K562 (cell line): ENCODE data around the gene SCARF2. TPM values are rescaled to one million over a fixed set of nuclear protein-coding genes. Genes with fewer than 3 reads are reported as not detected.
A peak's percentile ranks its signal among the peaks of the same experiment; 100 is the strongest.

Source experiments
- ATAC-seq: fragments of 200-7000 bp; cut with Tn5 transposase; 3 replicates; pipeline ENCODE4 v1.9.1; 2020; ENCODE audit warnings: moderate library complexity
- BruUV-seq: library from RNA; stranded (reverse); fragments of 400-500 nt; replicated peaks from 2 replicates; lab custom pipeline; 2021; lab: Mats Ljungman, UMichigan
- CTCF ChIA-PET: fragments of 300-600 bp; formaldehyde crosslinking; extraction: SDS; loops from one replicate; lab custom pipeline; 2021; ENCODE audit warnings: low intra/inter-chr PET ratio; lab: Yijun Ruan, JAX
- POLR2A ChIA-PET: fragments of 300-600, 350-650 bp; sonication (Branson Sonifier 250); formaldehyde crosslinking; extraction: SDS; loops from one replicate; lab custom pipeline; 2021; ENCODE audit warnings: antibody characterized with exemption, inconsistent platforms; lab: Yijun Ruan, JAX
- DNase-seq, 4 experiments: peaks; one replicate each; pipeline versions ENCODE4 v3.0.0 to v3.0.0-alpha.2; 2011 to 2018; ENCODE audit warnings: low spot score in 3 of 4, mixed read lengths in 3 of 4; ENCODE audit errors: extremely low read depth in 1 of 4
- FAIRE-seq: peaks from 2 replicates; lab custom pipeline; 2011; peaks lifted over from hg19 to GRCh38; lab: Jason Lieb, UNC
- H2AFZ ChIP-seq: 2 replicates; pipeline ENCODE4 v1.6.0; 2011; ENCODE audit warnings: low read depth, low read length, control low read depth, inconsistent platforms
- H3K27ac ChIP-seq: fragments of 200-600 bp; 3 replicates; pipeline ENCODE4 v1.8.0; 2011; ENCODE audit warnings: low read depth, mild to moderate bottlenecking, control low read depth, inconsistent platforms, low read length, moderate library complexity, mixed read lengths; ENCODE audit errors: extremely low read depth
- H3K27me3 ChIP-seq, 2 experiments: fragments of 300-600 bp in 1 of 2; 2 replicates in 1 of 2; 3 replicates in 1 of 2; pipeline versions ENCODE4 v1.6.0 to v1.8.0; 2011; ENCODE audit warnings: inconsistent platforms in 2 of 2, low read length in 2 of 2, mild to moderate bottlenecking in 1 of 2, mixed read lengths in 1 of 2, moderate library complexity in 1 of 2; ENCODE audit not compliant: control insufficient read depth in 2 of 2, insufficient read depth in 2 of 2
- H3K36me3 ChIP-seq: fragments of 300-600 bp; 3 replicates; pipeline ENCODE4 v1.8.0; 2011; ENCODE audit warnings: mild to moderate bottlenecking, low read length, inconsistent platforms; ENCODE audit not compliant: control insufficient read depth, insufficient read depth
- H3K4me1 ChIP-seq, 2 experiments: fragments of 200-600 bp in 1 of 2; replicated peaks in 1 of 2; 2 replicates in 1 of 2; 3 replicates in 1 of 2; pipeline versions ENCODE4 v1.5.1 to v1.8.0; 2011; ENCODE audit warnings: inconsistent platforms in 2 of 2, low read length in 2 of 2, mild to moderate bottlenecking in 1 of 2, mixed read lengths in 1 of 2, moderate library complexity in 1 of 2; ENCODE audit not compliant: control insufficient read depth in 2 of 2, insufficient read depth in 2 of 2
- H3K4me2 ChIP-seq: 2 replicates; pipeline ENCODE4 v1.6.1; 2011; ENCODE audit warnings: low read length, control low read depth, inconsistent platforms, mixed read lengths; ENCODE audit not compliant: insufficient read depth
- H3K4me3 ChIP-seq: fragments of 200-600 bp; sonication (generic), shearing (Covaris generic); 2 replicates; pipeline ENCODE4 v1.5.1; 2016; ENCODE audit warnings: control low read depth, inconsistent platforms
- H3K79me2 ChIP-seq: fragments of 200-600 bp; 3 replicates; pipeline ENCODE4 v1.8.0; 2011; ENCODE audit warnings: low read length, inconsistent platforms; ENCODE audit not compliant: control insufficient read depth, insufficient read depth
- H3K9ac ChIP-seq, 2 experiments: 2 replicates each; pipeline versions ENCODE4 v1.6.0 to v1.6.1; 2011; ENCODE audit warnings: low read depth in 2 of 2, low read length in 2 of 2, control low read depth in 1 of 2, inconsistent platforms in 1 of 2, mild to moderate bottlenecking in 1 of 2, mixed read lengths in 1 of 2; ENCODE audit not compliant: insufficient read depth in 1 of 2
- H3K9me1 ChIP-seq: one replicate; pipeline ENCODE4 v1.6.0; 2011; ENCODE audit warnings: inconsistent platforms, mild to moderate bottlenecking, low read length, moderate library complexity; ENCODE audit not compliant: control insufficient read depth, insufficient read depth
- H3K9me3 ChIP-seq: replicated peaks from 2 replicates; pipeline ENCODE4 v1.5.1; 2011; ENCODE audit warnings: low read depth, low read length, inconsistent platforms; ENCODE audit not compliant: control insufficient read depth, insufficient read depth
- H4K20me1 ChIP-seq: replicated peaks from 2 replicates; pipeline ENCODE4 v1.6.1; 2011; ENCODE audit warnings: low read length, inconsistent platforms, mixed read lengths; ENCODE audit not compliant: control insufficient read depth, insufficient read depth
- ATF7 ChIP-seq: fragments of 450-650 bp; IDR thresholded peaks from 2 replicates; pipeline ENCODE4 v1.7.1; 2014; ENCODE audit warnings: mild to moderate bottlenecking, moderate library complexity
- CBX1 ChIP-seq: sonication (generic); IDR thresholded peaks from 2 replicates; pipeline ENCODE4 v1.6.1; 2016; ENCODE audit warnings: antibody characterized with exemption, low read depth, mild to moderate bottlenecking
- GATAD2A ChIP-seq: fragments of 450-650 bp; IDR thresholded peaks from 2 replicates; pipeline ENCODE4 v1.6.1; 2017
- HNRNPLL ChIP-seq: fragments of 200-400 bp; formaldehyde crosslinking; IDR thresholded peaks from 2 replicates; pipeline ENCODE4 v1.6.1; 2017; ENCODE audit warnings: low read length, low read depth, mild to moderate bottlenecking; ENCODE audit not compliant: poor library complexity, severe bottlenecking
- SAFB2 ChIP-seq: fragments of 200-400 bp; formaldehyde crosslinking; IDR thresholded peaks from 2 replicates; pipeline ENCODE4 v1.6.1; 2018; ENCODE audit warnings: borderline replicate concordance, low read length, low read depth, moderate library complexity; ENCODE audit not compliant: severe bottlenecking
- STAG1 ChIP-seq: sonication (generic); formaldehyde crosslinking; IDR thresholded peaks from 2 replicates; pipeline ENCODE4 v1.5.0; 2020; ENCODE audit warnings: missing genetic modification reagents, borderline replicate concordance
- TBL1XR1 ChIP-seq, 2 experiments: IDR thresholded peaks; 2 replicates each; pipeline ENCODE4 v1.6.1; 2012; ENCODE audit warnings: improper control_type of control experiment in 2 of 2, low read length in 2 of 2, mild to moderate bottlenecking in 1 of 2
- TEAD4 ChIP-seq, 2 experiments: sonication (generic) in 1 of 2; formaldehyde crosslinking in 1 of 2; IDR thresholded peaks; 2 replicates each; pipeline versions ENCODE4 v1.6.1 to v1.8.0; 2012 to 2022; ENCODE audit warnings: borderline replicate concordance in 1 of 2, inconsistent platforms in 1 of 2, low read length in 1 of 2, mild to moderate bottlenecking in 1 of 2, missing genetic modification reagents in 1 of 2
- U2AF2 ChIP-seq: fragments of 200-400 bp; formaldehyde crosslinking; optimal IDR thresholded peaks from 2 replicates; pipeline ENCODE3; 2017; ENCODE audit warnings: low read depth, mild to moderate bottlenecking, low read length
- ZBTB7A ChIP-seq: IDR thresholded peaks from 2 replicates; pipeline ENCODE4 v1.6.1; 2011; ENCODE audit warnings: low read depth, mild to moderate bottlenecking, low read length, moderate library complexity, borderline replicate concordance; ENCODE audit not compliant: control insufficient read depth
- ZNF217 ChIP-seq: sonication (generic); formaldehyde crosslinking; IDR thresholded peaks from 2 replicates; pipeline ENCODE4 v1.8.0; 2022; ENCODE audit warnings: mild to moderate bottlenecking, missing genetic modification reagents
- ZNF431 ChIP-seq: sonication (generic); formaldehyde crosslinking; IDR thresholded peaks from 2 replicates; pipeline ENCODE4 v1.8.0; 2022; ENCODE audit warnings: mild to moderate bottlenecking, missing genetic modification reagents
- ZNF445 ChIP-seq: fragments of 250-450 bp; sonication (Bioruptor Pico); IDR thresholded peaks from 2 replicates; pipeline ENCODE4 v1.4.0; 2020; ENCODE audit warnings: low read depth, mild to moderate bottlenecking, moderate library complexity
- WGBS: fragments of 100-300 bp; shearing (Covaris generic); methylation state at CpG from one replicate; pipeline ENCODE4 v1.1.6; 2016; ENCODE audit warnings: low coverage, mixed read lengths; ENCODE audit not compliant: insufficient coverage; ENCODE audit errors: missing lambda C conversion rate; 5-methylcytosine and 5-hydroxymethylcytosine counted together
- in situ Hi-C: fragments of 300-500 bp; cut with MboI; formaldehyde crosslinking; loops from 4 replicates; pipeline ENCODE4 v1.15.0; 2018; ENCODE audit warnings: inconsistent platforms, mixed read lengths
- intact Hi-C: fragments of 100-400 bp; cut with micrococcal nuclease; formaldehyde crosslinking; loops from 2 replicates; pipeline ENCODE4 v1.14.2; 2022
- polyA plus RNA-seq, 8 experiments: library from polyadenylated mRNA; depleted of rRNA in 4 of 8; stranded (reverse) in 5 of 8; unstranded in 3 of 8; fragments of >200 nt; fragmentation: Nextera tagmentation in 2 of 8; fragmentation: Illumina TruSeq in 1 of 8; extraction: Ambion mirVana in 2 of 8; extraction: Trizol in 1 of 8; gene quantifications; 2 replicates each; pipeline versions ENCODE4 v1.2.1 to v1.2.3, GENCODE V29; 2011 to 2014; ENCODE audit warnings: inconsistent platforms in 1 of 8, missing spikeins in 1 of 8
- total RNA-seq, 7 experiments: library from RNA; depleted of rRNA in 6 of 7; stranded (reverse); fragments of >200 nt in 6 of 7; fragmentation: Illumina TruSeq in 2 of 7; extraction: Trizol in 2 of 7; gene quantifications; 2 replicates each; pipeline versions ENCODE4 v1.2.1 to v1.2.3, GENCODE V29; 2011 to 2021; ENCODE audit warnings: low replicate concordance in 1 of 7
- TF ChIP-seq, protein P1 (sequence below): sonication (generic); formaldehyde crosslinking; IDR thresholded peaks from 2 replicates; pipeline ENCODE4 v1.8.0; 2022; ENCODE audit warnings: mild to moderate bottlenecking, missing genetic modification reagents
- TF ChIP-seq, protein P2 (sequence below): sonication (generic); formaldehyde crosslinking; IDR thresholded peaks from 2 replicates; pipeline ENCODE4 v1.8.0; 2022; ENCODE audit warnings: mild to moderate bottlenecking, missing genetic modification reagents
- TF ChIP-seq, protein P3 (sequence below): fragments of 250-450 bp; sonication (Bioruptor Pico); IDR thresholded peaks from 2 replicates; pipeline ENCODE4 v1.4.0; 2020; ENCODE audit warnings: mild to moderate bottlenecking, moderate library complexity

Gene SCARF2
- total and polyA plus RNA-seq, 9 of the 15 experiments (the other 6 are each of a cell fraction or from before 2014, with no cell fraction given): 0.06 to 0.32 (median 0.21) TPM; not detected in 5

DNA sequence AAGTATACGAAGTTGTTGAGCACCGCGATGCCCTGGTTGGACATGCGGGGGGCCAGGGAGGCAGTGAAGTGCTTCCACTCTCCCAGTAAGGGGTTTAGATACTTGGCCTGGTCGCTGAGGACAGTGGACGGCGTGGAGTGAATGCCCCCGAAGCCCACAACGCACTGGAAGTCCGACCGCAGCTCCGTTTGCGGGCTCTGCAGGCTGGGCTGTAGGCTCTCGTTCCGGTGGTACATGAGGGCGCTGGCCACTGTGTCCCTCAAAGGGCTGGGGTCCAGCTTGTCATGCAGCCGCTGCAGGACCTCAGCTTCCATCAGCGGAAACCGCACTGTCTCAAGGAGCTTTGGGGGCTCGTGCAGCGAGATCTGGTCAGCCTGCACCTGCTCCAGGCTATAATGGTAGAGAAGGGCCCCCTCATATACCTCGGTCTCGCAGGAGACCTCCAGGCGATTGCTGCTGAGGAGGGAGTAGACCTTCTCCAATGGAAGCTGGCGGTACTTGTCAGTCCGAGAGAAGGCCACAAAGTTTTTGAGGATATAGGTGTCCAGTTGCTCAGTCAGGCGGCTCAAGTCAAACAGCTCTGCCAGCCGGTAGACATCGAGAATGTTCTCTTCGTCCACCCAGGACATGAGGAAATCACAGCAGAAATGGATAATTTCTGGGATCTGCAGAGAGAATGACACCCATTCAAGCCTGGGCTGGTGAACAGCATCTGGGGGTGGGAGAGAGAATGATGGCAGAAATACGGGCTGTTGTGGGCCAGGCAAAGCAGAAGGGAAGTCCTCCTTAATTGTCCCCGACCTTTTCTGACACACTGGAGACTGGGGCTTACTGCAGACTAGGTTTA, 27.5 kb upstream of the SCARF2 start:
- BruUV-seq: no TSS peak
- TF ChIP-seq U2AF2 (no peak), GATAD2A (no peak), STAG1 (CRISPR knock-in tag) (0 out of 2 replicates have a peak, but pooled peaks have one; percentile 22), ZBTB7A (peak; percentile 43; the same call in 1 of the 2 replicates), TBL1XR1 (IDR thresholded peaks at IDR 0.05; ENCODE audit: low read length in 2 of 2) (peak in 1 of 2 experiments; percentile 1; a peak in 1 of 4 replicates), ZNF431 (CRISPR knock-in tag) (peak; percentile 64; the same call in 1 of the 2 replicates), SAFB2 (no peak), ZNF445 (no peak), ATF7 (no peak), CBX1 (no peak), HNRNPLL (no peak), TEAD4 (IDR thresholded peaks at IDR 0.05; ENCODE audit: low read length) (no peak), TEAD4 (CRISPR knock-in tag; IDR thresholded peaks at IDR 0.05; ENCODE audit: borderline replicate concordance) (0 out of 2 replicates have a peak, but pooled peaks have one; percentile 20), ZNF217 (CRISPR knock-in tag) (0 out of 2 replicates have a peak, but pooled peaks have one; percentile 31)
- TF ChIP-seq, protein P1, sequence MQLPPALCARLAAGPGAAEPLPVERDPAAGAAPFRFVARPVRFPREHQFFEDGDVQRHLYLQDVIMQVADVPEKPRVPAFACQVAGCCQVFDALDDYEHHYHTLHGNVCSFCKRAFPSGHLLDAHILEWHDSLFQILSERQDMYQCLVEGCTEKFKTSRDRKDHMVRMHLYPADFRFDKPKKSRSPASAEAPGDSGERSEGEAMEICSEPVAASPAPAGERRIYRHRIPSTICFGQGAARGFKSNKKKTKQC: 0 out of 2 replicates have a peak, but pooled peaks have one; percentile 50
- TF ChIP-seq, protein P2, sequence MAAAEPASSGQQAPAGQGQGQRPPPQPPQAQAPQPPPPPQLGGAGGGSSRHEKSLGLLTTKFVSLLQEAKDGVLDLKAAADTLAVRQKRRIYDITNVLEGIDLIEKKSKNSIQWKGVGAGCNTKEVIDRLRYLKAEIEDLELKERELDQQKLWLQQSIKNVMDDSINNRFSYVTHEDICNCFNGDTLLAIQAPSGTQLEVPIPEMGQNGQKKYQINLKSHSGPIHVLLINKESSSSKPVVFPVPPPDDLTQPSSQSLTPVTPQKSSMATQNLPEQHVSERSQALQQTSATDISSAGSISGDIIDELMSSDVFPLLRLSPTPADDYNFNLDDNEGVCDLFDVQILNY (CRISPR knock-in tag): peak; percentile 88
- TF ChIP-seq, protein P3, sequence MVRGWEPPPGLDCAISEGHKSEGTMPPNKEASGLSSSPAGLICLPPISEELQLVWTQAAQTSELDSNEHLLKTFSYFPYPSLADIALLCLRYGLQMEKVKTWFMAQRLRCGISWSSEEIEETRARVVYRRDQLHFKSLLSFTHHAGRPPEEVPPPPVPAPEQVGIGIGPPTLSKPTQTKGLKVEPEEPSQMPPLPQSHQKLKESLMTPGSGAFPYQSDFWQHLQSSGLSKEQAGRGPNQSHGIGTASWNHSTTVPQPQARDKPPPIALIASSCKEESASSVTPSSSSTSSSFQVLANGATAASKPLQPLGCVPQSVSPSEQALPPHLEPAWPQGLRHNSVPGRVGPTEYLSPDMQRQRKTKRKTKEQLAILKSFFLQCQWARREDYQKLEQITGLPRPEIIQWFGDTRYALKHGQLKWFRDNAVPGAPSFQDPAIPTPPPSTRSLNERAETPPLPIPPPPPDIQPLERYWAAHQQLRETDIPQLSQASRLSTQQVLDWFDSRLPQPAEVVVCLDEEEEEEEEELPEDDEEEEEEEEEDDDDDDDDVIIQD (CRISPR knock-in tag): no peak

More for the DNA sequence above, 27.5 kb upstream of the SCARF2 start:
- no peaks in the 10 kb centered on the region for H3K36me3 ChIP-seq
- intact Hi-C loops: no loop called here
- peaks cover 20% of the 10 kb centered on the region for H4K20me1 ChIP-seq
- no peak overlapping the region for H3K4me3 ChIP-seq
- peaks cover 15 to 25% of the 10 kb centered on the region in 2 experiments; a peak in 4 of 5 replicates for H3K27me3 ChIP-seq
- H3K9me1 ChIP-seq: no peaks in the 10 kb centered on the region
- FAIRE-seq (no peak), DNase-seq (no peak), ATAC-seq (peak; percentile 5; the same call in 2 of the 3 replicates)
- H2AFZ ChIP-seq: no peak overlapping the region
- H3K9me3 ChIP-seq: no peaks in the 10 kb centered on the region
- no peak overlapping the region for H3K4me2 ChIP-seq
- WGBS: 39% methylated on average over 32 of the region's 32 CpGs
- H3K9ac ChIP-seq: peak overlapping the region in 1 of 2 experiments; percentile 3; a peak in 2 of 4 replicates
- CTCF ChIA-PET: no interaction called here
- no peak overlapping the region for H3K27ac ChIP-seq
- POLR2A ChIA-PET: interaction anchor here (0.6 to 3.7 kb wide), 11 partner anchors 10 to 187 kb away, joined by 3 to 22 read pairs (median 4); partner anchors contain the start of gene MED15
- H3K79me2 ChIP-seq: no peaks in the 10 kb centered on the region
- peaks cover 7 to 13% of the 10 kb centered on the region in 2 experiments; a peak in 4 of 5 replicates for H3K4me1 ChIP-seq
- in situ Hi-C loops: no loop called here
